Measurements from ENCODE around the gene NAPG.
"Not testable (repeated sequence)": the region's sequence is repeated elsewhere in the genome, so short reads cannot be mapped to it uniquely, and the experiment has no call there.

GRCh38 chr18:10574412-10574811 is 48.6 kb downstream of the NAPG start:
- not testable (repeated sequence) for TF ChIP-seq CTCF (IDR thresholded peaks at IDR 0.05 in 8 of 11, conservative IDR thresholded peaks at IDR 0.05 in 3 of 11); POLR2A (IDR thresholded peaks at IDR 0.05)

All from spleen (tissue), 7 donors.